Measurements from ENCODE around the gene DHX35.

The DHX35 gene, protein sequence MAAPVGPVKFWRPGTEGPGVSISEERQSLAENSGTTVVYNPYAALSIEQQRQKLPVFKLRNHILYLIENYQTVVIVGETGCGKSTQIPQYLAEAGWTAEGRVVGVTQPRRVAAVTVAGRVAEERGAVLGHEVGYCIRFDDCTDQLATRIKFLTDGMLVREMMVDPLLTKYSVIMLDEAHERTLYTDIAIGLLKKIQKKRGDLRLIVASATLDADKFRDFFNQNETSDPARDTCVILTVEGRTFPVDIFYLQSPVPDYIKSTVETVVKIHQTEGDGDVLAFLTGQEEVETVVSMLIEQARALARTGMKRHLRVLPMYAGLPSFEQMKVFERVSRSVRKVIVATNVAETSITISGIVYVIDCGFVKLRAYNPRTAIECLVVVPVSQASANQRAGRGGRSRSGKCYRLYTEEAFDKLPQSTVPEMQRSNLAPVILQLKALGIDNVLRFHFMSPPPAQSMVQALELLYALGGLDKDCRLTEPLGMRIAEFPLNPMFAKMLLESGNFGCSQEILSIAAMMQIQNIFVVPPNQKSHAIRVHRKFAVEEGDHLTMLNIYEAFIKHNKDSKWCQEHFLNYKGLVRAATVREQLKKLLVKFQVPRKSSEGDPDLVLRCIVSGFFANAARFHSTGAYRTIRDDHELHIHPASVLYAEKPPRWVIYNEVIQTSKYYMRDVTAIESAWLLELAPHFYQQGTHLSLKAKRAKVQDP

DNA sequence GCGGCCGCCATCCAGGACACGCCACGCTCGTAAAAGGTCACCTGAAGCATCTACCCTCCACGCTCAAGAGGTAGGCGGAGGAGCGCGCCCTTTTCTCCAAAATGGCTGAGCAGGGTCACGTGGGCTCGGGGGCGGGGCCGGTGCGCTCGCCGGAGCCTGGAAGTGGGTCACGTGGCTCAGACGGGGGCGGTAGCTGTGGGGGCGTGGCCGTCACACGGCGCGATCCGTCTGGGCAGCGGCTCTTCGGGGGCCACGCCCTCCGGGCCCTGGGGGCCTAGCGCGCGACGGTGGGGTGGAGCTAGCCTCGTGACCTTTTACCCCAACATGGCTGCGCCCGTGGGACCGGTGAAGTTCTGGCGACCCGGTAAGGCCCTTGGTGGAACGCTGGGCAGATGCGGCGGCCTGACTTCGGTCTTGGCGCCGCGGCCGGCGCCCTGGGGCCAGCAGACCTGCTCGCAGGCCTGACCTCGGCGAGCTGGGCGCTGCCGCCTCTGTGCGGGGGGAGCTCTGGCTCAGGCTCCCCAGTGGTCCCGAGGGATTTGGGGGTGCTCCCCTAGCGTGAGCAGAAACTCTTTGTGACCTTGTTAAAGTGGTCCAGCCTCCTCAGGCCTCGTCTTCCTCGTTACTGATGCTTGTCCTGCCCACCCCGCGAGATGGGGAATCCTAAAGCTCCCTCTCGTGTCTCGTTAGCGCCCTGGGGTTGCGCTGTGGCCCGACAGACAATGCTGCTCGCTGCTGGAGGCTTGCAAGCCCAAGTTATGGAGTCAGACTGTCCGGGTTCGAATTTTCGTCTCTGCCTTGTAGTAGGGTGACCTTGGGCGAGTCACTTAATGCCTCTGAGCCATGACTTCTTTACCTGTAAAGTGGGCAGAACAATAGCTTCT lies at the start of gene DHX35:
TSS of gene DHX35 (plus strand) at position 301 of the 884 bp plus-strand sequence. CDS start at position 325, 24 bp downstream.
- ChIA-PET POLR2A (interaction anchor here (0.5 to 2.2 kb wide), 16 partner anchors 9 to 136 kb away, joined by 3 to 15 read pairs (median 5); no protein-coding TSS in a partner anchor), CTCF (interaction anchor here (1.2 kb wide), 1 partner anchor 33 kb away, joined by 3 read pairs; no protein-coding TSS in a partner anchor)
- TF ChIP-seq ZNF384 (IDR thresholded peaks at IDR 0.05): no peak
- peak; percentile 31; the same call in 1 of the 2 replicates for TF ChIP-seq FOXM1 (IDR thresholded peaks at IDR 0.05; ENCODE audit: borderline replicate concordance)
- TF ChIP-seq ARNT (IDR thresholded peaks at IDR 0.05): no peak
- TF ChIP-seq L3MBTL2 (conservative IDR thresholded peaks at IDR 0.05): peak; percentile 96
- DNase-seq (ENCODE audit: extremely low spot score): peak; percentile 99

DNA sequence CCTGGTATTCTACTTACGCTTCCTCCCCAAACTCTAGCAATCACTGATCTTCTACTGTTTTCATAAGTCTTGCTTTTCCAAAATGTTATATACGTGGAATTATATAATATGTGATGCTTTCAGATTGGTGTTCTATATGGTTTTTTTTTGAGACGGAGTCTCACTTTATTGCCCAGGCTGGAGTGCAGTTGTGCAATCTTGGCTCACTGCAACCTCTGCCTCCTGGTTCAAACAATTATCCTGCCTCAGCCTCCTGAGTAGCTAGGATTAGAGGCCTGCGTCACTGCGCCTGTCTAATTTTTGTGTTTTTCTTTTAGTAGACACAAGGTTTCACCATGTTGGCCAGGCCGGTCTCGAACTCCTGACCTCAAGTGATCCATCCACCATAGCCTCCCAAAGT lies 46.8 kb upstream of the DHX35 start:
- ChIA-PET CTCF (no interaction called here), POLR2A (no interaction called here)
- DNase-seq (ENCODE audit: extremely low spot score): no peak
- TF ChIP-seq TARDBP (IDR thresholded peaks at IDR 0.05) (no peak), HDGF (IDR thresholded peaks at IDR 0.05; ENCODE audit: borderline replicate concordance) (no peak), ZNF384 (IDR thresholded peaks at IDR 0.05) (no peak), FOXA1 (IDR thresholded peaks at IDR 0.05) (no peak), BHLHE40 (IDR thresholded peaks at IDR 0.05; ENCODE audit: borderline replicate concordance) (no peak), LEF1 (IDR thresholded peaks at IDR 0.05; ENCODE audit: borderline replicate concordance) (no peak), CTBP1 (IDR thresholded peaks at IDR 0.05; ENCODE audit: borderline replicate concordance) (no peak), FOXK2 (IDR thresholded peaks at IDR 0.05) (no peak), L3MBTL2 (conservative IDR thresholded peaks at IDR 0.05) (no peak), ARNT (IDR thresholded peaks at IDR 0.05) (no peak), FOXM1 (IDR thresholded peaks at IDR 0.05; ENCODE audit: borderline replicate concordance) (no peak), ELF4 (IDR thresholded peaks at IDR 0.05) (no peak), NFRKB (IDR thresholded peaks at IDR 0.05) (no peak), SP1 (IDR thresholded peaks at IDR 0.05) (no peak), SUZ12 (IDR thresholded peaks at IDR 0.05) (no peak)
- TF ChIP-seq, protein P1, sequence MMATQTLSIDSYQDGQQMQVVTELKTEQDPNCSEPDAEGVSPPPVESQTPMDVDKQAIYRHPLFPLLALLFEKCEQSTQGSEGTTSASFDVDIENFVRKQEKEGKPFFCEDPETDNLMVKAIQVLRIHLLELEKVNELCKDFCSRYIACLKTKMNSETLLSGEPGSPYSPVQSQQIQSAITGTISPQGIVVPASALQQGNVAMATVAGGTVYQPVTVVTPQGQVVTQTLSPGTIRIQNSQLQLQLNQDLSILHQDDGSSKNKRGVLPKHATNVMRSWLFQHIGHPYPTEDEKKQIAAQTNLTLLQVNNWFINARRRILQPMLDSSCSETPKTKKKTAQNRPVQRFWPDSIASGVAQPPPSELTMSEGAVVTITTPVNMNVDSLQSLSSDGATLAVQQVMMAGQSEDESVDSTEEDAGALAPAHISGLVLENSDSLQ (IDR thresholded peaks at IDR 0.05): no peak

DNA sequence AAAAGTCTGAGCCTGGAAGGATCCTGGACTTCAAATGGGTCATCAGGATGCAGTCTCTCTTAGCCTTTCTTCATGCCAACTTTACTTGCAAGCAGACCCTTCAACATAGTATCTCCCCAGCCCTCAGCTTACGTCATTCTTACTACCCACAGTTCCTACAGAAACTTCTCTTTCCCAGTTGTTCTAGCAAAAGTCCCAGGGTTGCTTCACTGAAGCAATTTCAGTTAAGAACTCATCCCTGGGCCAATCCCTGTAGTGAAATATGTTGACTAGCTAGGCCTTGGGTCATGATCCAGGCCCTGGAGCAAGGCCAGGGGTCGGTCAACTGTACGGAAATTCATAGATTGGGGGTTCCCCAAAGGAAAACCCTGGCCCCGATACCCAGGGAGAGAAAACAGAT lies 44.5 kb upstream of the DHX35 start:
- TF ChIP-seq TARDBP (IDR thresholded peaks at IDR 0.05) (no peak), ARNT (IDR thresholded peaks at IDR 0.05) (no peak), HDGF (IDR thresholded peaks at IDR 0.05; ENCODE audit: borderline replicate concordance) (no peak), FOXM1 (IDR thresholded peaks at IDR 0.05; ENCODE audit: borderline replicate concordance) (no peak), SP1 (IDR thresholded peaks at IDR 0.05) (no peak), LEF1 (IDR thresholded peaks at IDR 0.05; ENCODE audit: borderline replicate concordance) (no peak), ZNF384 (IDR thresholded peaks at IDR 0.05) (no peak), NFRKB (IDR thresholded peaks at IDR 0.05) (no peak), L3MBTL2 (conservative IDR thresholded peaks at IDR 0.05) (no peak), FOXK2 (IDR thresholded peaks at IDR 0.05) (no peak), FOXA1 (IDR thresholded peaks at IDR 0.05) (no peak), BHLHE40 (IDR thresholded peaks at IDR 0.05; ENCODE audit: borderline replicate concordance) (no peak), SUZ12 (IDR thresholded peaks at IDR 0.05) (no peak), CTBP1 (IDR thresholded peaks at IDR 0.05; ENCODE audit: borderline replicate concordance) (no peak), ELF4 (IDR thresholded peaks at IDR 0.05) (no peak)
- TF ChIP-seq, protein P1 (IDR thresholded peaks at IDR 0.05): no peak
- POLR2A ChIA-PET: no interaction called here
- no peak for DNase-seq (ENCODE audit: extremely low spot score)
- CTCF ChIA-PET: no interaction called here

DNA sequence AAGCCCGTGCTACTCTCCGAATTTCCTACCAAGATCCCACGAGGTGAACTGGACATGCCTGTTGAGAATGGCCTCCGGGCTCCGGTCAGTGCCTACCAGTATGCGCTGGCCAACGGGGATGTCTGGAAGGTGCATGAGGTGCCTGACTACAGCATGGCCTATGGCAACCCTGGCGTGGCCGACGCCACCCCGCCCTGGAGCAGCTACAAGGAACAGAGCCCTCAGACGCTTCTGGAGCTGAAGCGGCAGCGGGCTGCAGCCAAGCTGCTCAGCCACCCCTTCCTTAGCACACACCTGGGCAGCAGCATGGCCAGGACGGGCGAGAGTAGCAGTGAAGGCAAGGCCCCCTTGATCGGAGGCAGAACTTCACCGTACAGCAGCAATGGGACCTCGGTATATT lies 44.0 kb upstream of the DHX35 start:
- CTCF ChIA-PET: no interaction called here
- no peak for DNase-seq (ENCODE audit: extremely low spot score)
- POLR2A ChIA-PET: no interaction called here
- no peak for TF ChIP-seq ELF4 (IDR thresholded peaks at IDR 0.05)
- no peak for TF ChIP-seq FOXM1 (IDR thresholded peaks at IDR 0.05; ENCODE audit: borderline replicate concordance)
- no peak for TF ChIP-seq CTBP1 (IDR thresholded peaks at IDR 0.05; ENCODE audit: borderline replicate concordance)
- TF ChIP-seq LEF1 (IDR thresholded peaks at IDR 0.05; ENCODE audit: borderline replicate concordance): no peak
- TF ChIP-seq ARNT (IDR thresholded peaks at IDR 0.05): no peak
- TF ChIP-seq, protein P1 (IDR thresholded peaks at IDR 0.05): no peak
- TF ChIP-seq BHLHE40 (IDR thresholded peaks at IDR 0.05; ENCODE audit: borderline replicate concordance): no peak
- no peak for TF ChIP-seq FOXA1 (IDR thresholded peaks at IDR 0.05)
- TF ChIP-seq SP1 (IDR thresholded peaks at IDR 0.05): no peak
- TF ChIP-seq FOXK2 (IDR thresholded peaks at IDR 0.05): no peak
- TF ChIP-seq TARDBP (IDR thresholded peaks at IDR 0.05): no peak
- no peak for TF ChIP-seq SUZ12 (IDR thresholded peaks at IDR 0.05)
- TF ChIP-seq NFRKB (IDR thresholded peaks at IDR 0.05): no peak

DNA sequence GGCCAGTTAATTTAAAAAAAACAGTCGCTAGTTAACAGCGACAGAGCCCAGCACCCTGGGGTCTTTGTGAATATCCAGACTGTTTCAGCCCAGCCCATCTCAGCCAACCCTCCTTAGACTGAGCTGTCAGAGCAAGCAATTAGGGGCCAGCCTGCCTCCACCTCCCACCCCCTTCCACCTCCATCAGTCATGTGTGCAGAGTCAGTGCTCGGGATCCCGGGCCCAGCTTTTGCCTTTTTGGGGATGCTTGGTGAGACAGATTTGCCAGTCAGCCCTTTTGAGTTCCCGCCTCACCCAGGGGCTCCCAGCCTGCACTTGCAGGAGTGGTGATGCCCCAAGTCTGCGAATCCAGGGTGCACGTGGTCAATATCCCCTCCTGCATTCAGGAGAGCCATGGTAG lies 42.5 kb upstream of the DHX35 start:
- ChIA-PET POLR2A (no interaction called here), CTCF (interaction anchor here (0.6 kb wide), 1 partner anchor 130 kb away, joined by 4 read pairs; no protein-coding TSS in a partner anchor)
- TF ChIP-seq NFRKB (IDR thresholded peaks at IDR 0.05): no peak
- no peak for TF ChIP-seq SP1 (IDR thresholded peaks at IDR 0.05)
- TF ChIP-seq TARDBP (IDR thresholded peaks at IDR 0.05): no peak
- TF ChIP-seq ZNF384 (IDR thresholded peaks at IDR 0.05): no peak
- TF ChIP-seq ELF4 (IDR thresholded peaks at IDR 0.05): no peak
- no peak for TF ChIP-seq FOXA1 (IDR thresholded peaks at IDR 0.05)
- TF ChIP-seq L3MBTL2 (conservative IDR thresholded peaks at IDR 0.05): no peak
- TF ChIP-seq, protein P1 (IDR thresholded peaks at IDR 0.05): no peak
- no peak for TF ChIP-seq ARNT (IDR thresholded peaks at IDR 0.05)
- TF ChIP-seq LEF1 (IDR thresholded peaks at IDR 0.05; ENCODE audit: borderline replicate concordance): no peak
- TF ChIP-seq HDGF (IDR thresholded peaks at IDR 0.05; ENCODE audit: borderline replicate concordance): no peak
- TF ChIP-seq BHLHE40 (IDR thresholded peaks at IDR 0.05; ENCODE audit: borderline replicate concordance): no peak
- TF ChIP-seq SUZ12 (IDR thresholded peaks at IDR 0.05): no peak
- TF ChIP-seq CTBP1 (IDR thresholded peaks at IDR 0.05; ENCODE audit: borderline replicate concordance): no peak
- no peak for TF ChIP-seq FOXK2 (IDR thresholded peaks at IDR 0.05)
- TF ChIP-seq FOXM1 (IDR thresholded peaks at IDR 0.05; ENCODE audit: borderline replicate concordance): no peak
- no peak for DNase-seq (ENCODE audit: extremely low spot score)
